OCI-LY7 (cell line): ENCODE data around the gene ZNF750. TPM values are rescaled to one million over a fixed set of nuclear protein-coding genes. Genes with fewer than 3 reads are reported as not detected.

Experiments
- BruUV-seq: library from RNA; stranded (reverse); fragments of 400-500 nt; replicated peaks from 2 replicates; lab custom pipeline; 2021; lab: Mats Ljungman, UMichigan
- CTCF ChIA-PET: fragments of 300-600 bp; sonication (Branson Sonifier 250); formaldehyde crosslinking; loops from one replicate; lab custom pipeline; 2022; ENCODE audit warnings: antibody characterized with exemption; ENCODE audit not compliant: unreplicated experiment; lab: Charles Lee
- POLR2A ChIA-PET: fragments of 300-600 bp; sonication (Branson Sonifier 250); formaldehyde crosslinking; loops from one replicate; lab custom pipeline; 2022; ENCODE audit warnings: antibody characterized with exemption; lab: Charles Lee
- DNase-seq: peaks from one replicate; pipeline ENCODE4 v3.0.0-alpha.2; 2015; ENCODE audit warnings: low spot score
- H2AFZ ChIP-seq: fragments of 200-600 bp; sonication (generic), shearing (Covaris generic); 2 replicates; pipeline ENCODE4 v1.6.1; 2014; ENCODE audit warnings: mild to moderate bottlenecking, antibody characterized with exemption, low read length, moderate library complexity
- H3K27ac ChIP-seq: fragments of 200-600 bp; sonication (generic); 2 replicates; pipeline ENCODE4 v1.5.1; 2014; ENCODE audit warnings: mixed run types, low read depth, mild to moderate bottlenecking, moderate library complexity, low read length, inconsistent platforms; ENCODE audit not compliant: poor library complexity, severe bottlenecking
- H3K36me3 ChIP-seq: fragments of 200-600 bp; sonication (generic); 2 replicates; pipeline ENCODE4 v1.6.1; 2014; ENCODE audit warnings: mild to moderate bottlenecking, antibody characterized with exemption, low read length, moderate library complexity, mixed read lengths; ENCODE audit not compliant: insufficient read depth
- H3K4me1 ChIP-seq: fragments of 200-600 bp; sonication (generic); 2 replicates; pipeline ENCODE4 v1.5.1; 2014; ENCODE audit warnings: mild to moderate bottlenecking, low read length; ENCODE audit not compliant: insufficient read depth, poor library complexity, severe bottlenecking
- H3K4me2 ChIP-seq: fragments of 200-600 bp; sonication (generic); 2 replicates; pipeline ENCODE4 v1.6.1; 2014; ENCODE audit warnings: mild to moderate bottlenecking, low read length
- H3K4me3 ChIP-seq: fragments of 200-600 bp; sonication (generic); 2 replicates; pipeline ENCODE4 v1.5.1; 2014; ENCODE audit warnings: mild to moderate bottlenecking, low read depth, low read length; ENCODE audit not compliant: poor library complexity, severe bottlenecking
- H3K79me2 ChIP-seq: fragments of 200-600 bp; sonication (generic); 2 replicates; pipeline ENCODE4 v1.6.1; 2016; ENCODE audit warnings: low read depth, mild to moderate bottlenecking, low read length, moderate library complexity, mixed read lengths; ENCODE audit not compliant: insufficient read depth
- H3K9me2 ChIP-seq: fragments of 200-600 bp; sonication (generic); 2 replicates; pipeline ENCODE4 v1.6.1; 2016; ENCODE audit warnings: mild to moderate bottlenecking, low read length, mixed read lengths; ENCODE audit not compliant: insufficient read depth
- H3K9me3 ChIP-seq: fragments of 200-600 bp; sonication (generic); 2 replicates; pipeline ENCODE4 v1.6.1; 2014; ENCODE audit warnings: mild to moderate bottlenecking, mixed run types, low read length, mixed read lengths
- H4K20me1 ChIP-seq: fragments of 200-600 bp; sonication (generic); 2 replicates; pipeline ENCODE4 v1.6.1; 2014; ENCODE audit warnings: mild to moderate bottlenecking, antibody characterized with exemption, low read length, moderate library complexity, mixed read lengths; ENCODE audit not compliant: insufficient read depth
- CTCF ChIP-seq: fragments of 200-600 bp; sonication (generic); conservative IDR thresholded peaks from 2 replicates; pipeline ENCODE4 v1.5.1; 2014; ENCODE audit warnings: mild to moderate bottlenecking, antibody characterized with exemption, low read length, moderate library complexity, mixed read lengths
- EZH2phosphoT487 ChIP-seq: fragments of 200-600 bp; sonication (generic); IDR thresholded peaks from 2 replicates; pipeline ENCODE4 v1.6.1; 2018; ENCODE audit warnings: low read depth, borderline replicate concordance, mild to moderate bottlenecking, mixed run types, antibody characterized with exemption, low read length, moderate library complexity, mixed read lengths
- intact Hi-C: fragments of 100-400 bp; cut with micrococcal nuclease; formaldehyde crosslinking; loops from one replicate; pipeline ENCODE4 v1.10.0; 2022; ENCODE audit not compliant: unreplicated experiment
- total RNA-seq, 2 experiments: library from RNA; depleted of rRNA in 1 of 2; stranded (reverse); fragments of >200 nt in 1 of 2; shearing (Covaris generic) in 1 of 2; gene quantifications; 2 replicates each; pipeline ENCODE4 v1.2.3, GENCODE V29; 2014 to 2022

The ZNF750 gene
- total RNA-seq, 2 experiments from 2014 or later = not detected

- Histone ChIP-seq H3K4me1 (no peaks in the 10 kb centered on the region), H2AFZ (no peak overlapping the region), H4K20me1 (no peaks in the 10 kb centered on the region), H3K79me2 (no peaks in the 10 kb centered on the region), H3K4me2 (no peak overlapping the region), H3K9me2 (no peaks in the 10 kb centered on the region), H3K4me3 (no peak overlapping the region), H3K9me3 (no peaks in the 10 kb centered on the region), H3K27ac (no peak overlapping the region), H3K36me3 (peaks cover 11% of the 10 kb centered on the region; the same call in 1 of the 2 replicates)
- BruUV-seq = no TSS peak
- TF ChIP-seq EZH2phosphoT487 (no peak), CTCF (no peak)
- intact Hi-C loops = no loop called here
- DNase-seq = no peak
- ChIA-PET POLR2A (interaction anchor here (0.6 kb wide), 1 partner anchor 848 kb away, joined by 3 read pairs; no protein-coding TSS in a partner anchor), CTCF (no interaction called here)
Observed at GRCh38 chr17:82836823-82837357, 2.9 kb downstream of the ZNF750 start.

GRCh38 chr17:82835766-82836512, 3.9 kb downstream of the ZNF750 start:
- ChIA-PET POLR2A (interaction anchor here (0.7 kb wide), 1 partner anchor 8 kb away, joined by 3 read pairs; no protein-coding TSS in a partner anchor), CTCF (no interaction called here)
- Histone ChIP-seq H2AFZ (no peak overlapping the region), H3K79me2 (no peaks in the 10 kb centered on the region), H3K9me2 (no peaks in the 10 kb centered on the region), H3K27ac (no peak overlapping the region), H3K9me3 (no peaks in the 10 kb centered on the region), H3K4me1 (no peaks in the 10 kb centered on the region), H3K4me3 (no peak overlapping the region), H4K20me1 (no peaks in the 10 kb centered on the region), H3K36me3 (peaks cover 18% of the 10 kb centered on the region; the same call in 1 of the 2 replicates), H3K4me2 (no peak overlapping the region)
- no TSS peak for BruUV-seq
- TF ChIP-seq EZH2phosphoT487 = no peak
- TF ChIP-seq CTCF = no peak
- intact Hi-C loops = no loop called here
- DNase-seq = no peak

- Histone ChIP-seq H3K4me3 (no peak overlapping the region), H3K27ac (no peak overlapping the region), H3K9me2 (no peaks in the 10 kb centered on the region), H3K36me3 (peaks cover 18% of the 10 kb centered on the region; the same call in 1 of the 2 replicates), H2AFZ (no peak overlapping the region), H3K9me3 (no peaks in the 10 kb centered on the region), H3K4me2 (no peak overlapping the region), H3K4me1 (no peaks in the 10 kb centered on the region), H4K20me1 (no peaks in the 10 kb centered on the region), H3K79me2 (no peaks in the 10 kb centered on the region)
- ChIA-PET POLR2A (interaction anchor here (1.0 kb wide), 1 partner anchor 9 kb away, joined by 6 read pairs; no protein-coding TSS in a partner anchor), CTCF (interaction anchor here (1.2 kb wide), 1 partner anchor 9 kb away, joined by 3 read pairs; no protein-coding TSS in a partner anchor)
- intact Hi-C loops = no loop called here
- BruUV-seq = no TSS peak
- TF ChIP-seq EZH2phosphoT487 = no peak
- TF ChIP-seq CTCF = no peak
- DNase-seq = no peak
Observed at GRCh38 chr17:82835122-82835521, 4.7 kb downstream of the ZNF750 start.
